Activated naive CD4-positive, alpha-beta T cell treated with anti-CD3 and anti-CD28 coated beads for 36 hours (primary cell): ENCODE data around the gene MALT1. TPM values are rescaled to one million over a fixed set of nuclear protein-coding genes. Genes with fewer than 3 reads are reported as not detected.

Experiments used
- CTCF ChIA-PET: fragments of 350-600 bp; sonication (Branson Sonifier 250); formaldehyde crosslinking; loops from one replicate; lab custom pipeline; 2021; ENCODE audit warnings: antibody characterized with exemption; lab: Charles Lee
- DNase-seq: peaks from one replicate; pipeline ENCODE4 v3.0.0-alpha.2; 2020
- H3K27ac Mint-ChIP-seq: one replicate; pipeline ENCODE4 v1.8.0; 2021; ENCODE audit warnings: mild to moderate bottlenecking, mixed read lengths
- H3K27me3 Mint-ChIP-seq: one replicate; pipeline ENCODE4 v1.8.0; 2021; ENCODE audit warnings: low read depth, mixed read lengths
- H3K36me3 Mint-ChIP-seq: one replicate; pipeline ENCODE4 v1.8.0; 2021; ENCODE audit warnings: low read depth, mixed read lengths
- H3K4me1 Mint-ChIP-seq: one replicate; pipeline ENCODE4 v1.8.0; 2021; ENCODE audit warnings: low read depth, mixed read lengths
- H3K4me3 Mint-ChIP-seq: one replicate; pipeline ENCODE4 v1.8.0; 2021; ENCODE audit warnings: mild to moderate bottlenecking, moderate library complexity, mixed read lengths
- H3K9me3 Mint-ChIP-seq: one replicate; pipeline ENCODE4 v1.8.0; 2021; ENCODE audit warnings: mixed read lengths
- intact Hi-C: fragments of 100-400 bp; cut with micrococcal nuclease; formaldehyde crosslinking; loops from one replicate; pipeline ENCODE4 v1.15.1; 2023
- total RNA-seq, 2 experiments: library from RNA; stranded (reverse); gene quantifications; one replicate each; pipeline ENCODE4 v1.2.3, GENCODE V29; 2021

Gene MALT1
- total RNA-seq, 2 experiments from 2014 or later = 39.7 to 41.0 TPM

DNA sequence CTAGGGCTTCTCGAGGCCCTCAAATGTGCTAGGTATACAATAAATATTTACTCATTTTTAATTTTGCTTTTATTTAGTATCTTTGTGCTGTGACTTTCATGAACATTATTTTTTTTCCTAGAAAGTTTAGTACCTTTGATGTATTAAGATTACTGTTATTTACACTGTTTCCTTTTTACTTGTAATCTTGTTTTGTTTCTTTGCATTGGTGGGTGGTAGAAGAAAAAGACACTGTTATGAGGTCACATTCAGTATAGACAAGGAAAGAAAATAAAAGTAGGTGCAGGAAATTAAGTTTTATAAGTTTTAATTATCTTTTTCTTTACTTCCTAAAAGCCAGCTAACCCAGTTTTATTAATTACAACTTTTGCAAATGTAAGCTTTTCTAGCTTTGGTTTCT lies 23.0 kb downstream of the MALT1 start:
- Mint-ChIP-seq H3K36me3 (peaks cover 49% of the 10 kb centered on the region), H3K9me3 (peaks cover 6% of the 10 kb centered on the region), H3K27me3 (no peaks in the 10 kb centered on the region), H3K27ac (no peak overlapping the region), H3K4me1 (peaks cover 80% of the 10 kb centered on the region), H3K4me3 (no peak overlapping the region)
- CTCF ChIA-PET = interaction anchor here (0.6 kb wide), 1 partner anchor 10 kb away, joined by 3 read pairs; no protein-coding TSS in a partner anchor
- no peak for DNase-seq
- intact Hi-C loops = no loop called here

DNA sequence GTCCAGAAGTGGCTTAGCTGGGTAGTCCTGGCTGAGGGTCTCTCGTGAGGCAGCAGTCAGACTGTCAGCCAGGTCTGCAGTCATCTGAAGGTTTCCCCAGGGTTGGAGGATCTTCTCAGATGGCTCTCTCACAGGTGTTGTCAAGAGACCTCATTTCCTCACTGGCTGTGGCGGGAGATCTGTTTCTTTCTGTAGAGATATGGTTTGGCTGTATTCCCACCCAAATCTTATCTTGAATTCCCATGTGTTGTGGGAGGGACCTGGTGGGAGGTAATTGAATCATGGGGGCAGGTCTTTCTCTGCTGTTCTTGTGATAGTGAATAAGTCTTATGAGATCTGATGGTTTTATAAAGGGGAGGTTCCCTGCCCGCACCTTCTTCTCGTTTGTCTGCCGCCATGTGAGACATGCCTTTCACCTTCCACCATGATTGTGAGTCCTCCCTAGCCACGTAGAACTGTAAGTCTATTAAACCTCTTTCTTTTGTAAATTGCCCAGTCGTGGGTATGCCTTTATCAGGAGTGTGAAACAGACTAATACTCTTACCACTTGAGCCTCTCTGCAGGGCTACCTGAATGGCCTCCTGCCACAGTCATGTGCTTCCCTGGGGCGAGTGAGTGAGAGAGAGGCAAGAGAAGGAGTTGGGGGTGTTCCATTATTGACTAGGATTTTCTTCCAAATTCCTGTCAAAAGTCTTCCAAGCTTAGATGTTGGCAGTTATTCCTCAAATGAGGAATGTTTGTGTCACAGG lies 23.6 kb downstream of the MALT1 start:
- no peak overlapping the region for H3K4me3 Mint-ChIP-seq
- CTCF ChIA-PET = interaction anchor here (0.6 kb wide), 1 partner anchor 11 kb away, joined by 3 read pairs; no protein-coding TSS in a partner anchor

GRCh38 chr18:58695772-58696171 lies 24.5 kb downstream of the MALT1 start:
- H3K36me3 Mint-ChIP-seq = peaks cover 34% of the 10 kb centered on the region

More for the DNA sequence above, 23.6 kb downstream of the MALT1 start:
- H3K27ac Mint-ChIP-seq = peak overlapping the region; percentile 81
- no peak for DNase-seq
- H3K36me3 Mint-ChIP-seq = peaks cover 43% of the 10 kb centered on the region
- no peaks in the 10 kb centered on the region for H3K27me3 Mint-ChIP-seq
- intact Hi-C loops = loop anchor here (1.0 to 5.0 kb wide), 4 partner anchors 67 to 862 kb away; partner anchors contain the start of gene LMAN1
- peaks cover 74% of the 10 kb centered on the region for H3K4me1 Mint-ChIP-seq
- H3K9me3 Mint-ChIP-seq = peaks cover 2% of the 10 kb centered on the region

GRCh38 chr18:58697146-58697545 lies 25.9 kb downstream of the MALT1 start:
- DNase-seq = no peak
- Mint-ChIP-seq H3K9me3 (peaks cover 2% of the 10 kb centered on the region), H3K4me3 (peak overlapping the region; percentile 32), H3K4me1 (peaks cover 67% of the 10 kb centered on the region), H3K27me3 (no peaks in the 10 kb centered on the region), H3K36me3 (peaks cover 39% of the 10 kb centered on the region), H3K27ac (peak overlapping the region; percentile 77)
- CTCF ChIA-PET = interaction anchor here (0.6 to 4.2 kb wide), 6 partner anchors 11 to 67 kb away, joined by 3 to 34 read pairs (median 4); partner anchors contain the start of gene MALT1
- intact Hi-C loops = loop anchor here (1.0 to 5.0 kb wide), 3 partner anchors 65 to 660 kb away; partner anchors contain the start of gene LMAN1

More at GRCh38 chr18:58695772-58696171, 24.5 kb downstream of the MALT1 start:
- Mint-ChIP-seq H3K27ac (peak overlapping the region; percentile 81), H3K9me3 (peaks cover 2% of the 10 kb centered on the region), H3K27me3 (no peaks in the 10 kb centered on the region), H3K4me1 (peaks cover 67% of the 10 kb centered on the region), H3K4me3 (peak overlapping the region; percentile 32)
- peak; percentile 58 for DNase-seq
- intact Hi-C loops = loop anchor here (1.0 to 5.0 kb wide), 9 partner anchors 7 to 862 kb away; partner anchors contain the start of genes LMAN1 and MALT1
- CTCF ChIA-PET = no interaction called here

DNA sequence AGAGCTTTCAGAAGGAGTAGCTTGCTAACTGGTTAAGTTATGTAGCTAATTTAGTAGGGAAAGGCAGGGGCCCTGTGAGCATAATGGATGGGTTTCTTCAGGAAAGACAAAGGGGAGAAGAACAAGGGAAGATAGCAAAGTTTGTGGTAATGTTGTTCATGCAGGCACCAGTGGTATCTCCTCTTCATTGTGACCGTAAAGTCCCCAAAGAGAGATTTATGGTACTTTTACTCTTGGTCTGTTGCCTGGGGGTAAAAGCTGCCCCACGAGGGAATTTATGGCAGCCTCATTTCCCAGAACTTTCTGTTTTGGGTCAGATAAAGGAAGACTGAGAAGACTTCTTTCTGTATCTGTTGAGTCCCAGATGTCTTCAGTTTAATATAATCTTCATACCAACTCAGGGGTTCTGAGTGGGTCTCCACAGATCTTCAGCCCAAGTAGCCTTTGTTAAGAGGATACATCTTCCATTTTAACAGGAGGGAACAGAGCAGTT lies 27.5 kb downstream of the MALT1 start:
- no peaks in the 10 kb centered on the region for H3K27me3 Mint-ChIP-seq
- CTCF ChIA-PET = interaction anchor here (0.7 to 4.2 kb wide), 4 partner anchors 10 to 65 kb away, joined by 3 to 34 read pairs (median 4); partner anchors contain the start of gene MALT1
- H3K4me3 Mint-ChIP-seq = no peak overlapping the region
- intact Hi-C loops = loop anchor here (5.0 kb wide), 2 partner anchors 64 to 659 kb away; partner anchors contain the start of gene LMAN1
- H3K36me3 Mint-ChIP-seq = peaks cover 48% of the 10 kb centered on the region
- H3K9me3 Mint-ChIP-seq = peaks cover 2% of the 10 kb centered on the region
- no peak for DNase-seq
- peaks cover 58% of the 10 kb centered on the region for H3K4me1 Mint-ChIP-seq
- no peak overlapping the region for H3K27ac Mint-ChIP-seq

- H3K27me3 Mint-ChIP-seq = no peaks in the 10 kb centered on the region
- no peak overlapping the region for H3K4me3 Mint-ChIP-seq
- H3K4me1 Mint-ChIP-seq = peaks cover 50% of the 10 kb centered on the region
- no peak overlapping the region for H3K27ac Mint-ChIP-seq
- H3K9me3 Mint-ChIP-seq = peaks cover 2% of the 10 kb centered on the region
- no peak for DNase-seq
- intact Hi-C loops = loop anchor here (5.0 kb wide), 2 partner anchors 63 to 658 kb away; partner anchors contain the start of gene LMAN1
- peaks cover 53% of the 10 kb centered on the region for H3K36me3 Mint-ChIP-seq
- CTCF ChIA-PET = interaction anchor here (1.8 to 4.2 kb wide), 3 partner anchors 10 to 64 kb away, joined by 7 to 34 read pairs (median 8); partner anchors contain the start of gene MALT1
Observed at GRCh38 chr18:58699551-58699950, 28.3 kb downstream of the MALT1 start.

- intact Hi-C loops = no loop called here
Observed at GRCh38 chr18:58700209-58700608, 28.9 kb downstream of the MALT1 start.

DNA sequence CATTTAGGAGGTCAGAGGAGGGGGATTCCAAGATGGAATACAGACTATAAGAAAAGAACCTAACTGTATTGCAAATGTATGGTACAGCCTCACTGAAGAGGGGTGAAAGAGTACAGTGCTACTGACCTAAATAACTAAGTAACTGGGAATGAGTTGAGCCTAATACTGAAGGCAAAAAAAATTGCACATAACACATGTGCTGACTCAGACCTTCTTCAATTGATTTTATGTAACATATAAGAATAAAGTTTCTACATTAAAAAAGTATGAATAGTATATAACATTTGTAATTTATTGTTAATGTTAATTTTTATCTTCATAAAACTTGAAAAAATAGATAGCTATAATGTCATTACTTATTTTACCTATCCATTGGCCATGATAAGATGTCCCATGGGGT lies 41.7 kb downstream of the MALT1 start:
- H3K9me3 Mint-ChIP-seq = no peaks in the 10 kb centered on the region
- no peak overlapping the region for H3K4me3 Mint-ChIP-seq
- intact Hi-C loops = no loop called here
- H3K4me1 Mint-ChIP-seq = peaks cover 45% of the 10 kb centered on the region
- H3K27ac Mint-ChIP-seq = no peak overlapping the region
- no peak for DNase-seq
- H3K27me3 Mint-ChIP-seq = no peaks in the 10 kb centered on the region
- CTCF ChIA-PET = interaction anchor here (1.0 kb wide), 1 partner anchor 51 kb away, joined by 3 read pairs; no protein-coding TSS in a partner anchor
- H3K36me3 Mint-ChIP-seq = peaks cover 34% of the 10 kb centered on the region

More at GRCh38 chr18:58700209-58700608, 28.9 kb downstream of the MALT1 start:
- H3K4me1 Mint-ChIP-seq = peaks cover 44% of the 10 kb centered on the region
- no peak for DNase-seq
- H3K4me3 Mint-ChIP-seq = no peak overlapping the region
- H3K27ac Mint-ChIP-seq = no peak overlapping the region
- H3K36me3 Mint-ChIP-seq = peaks cover 52% of the 10 kb centered on the region
- H3K9me3 Mint-ChIP-seq = no peaks in the 10 kb centered on the region
- CTCF ChIA-PET = interaction anchor here (0.7 to 4.2 kb wide), 4 partner anchors 9 to 64 kb away, joined by 3 to 34 read pairs (median 8); partner anchors contain the start of gene MALT1
- H3K27me3 Mint-ChIP-seq = no peaks in the 10 kb centered on the region

DNA sequence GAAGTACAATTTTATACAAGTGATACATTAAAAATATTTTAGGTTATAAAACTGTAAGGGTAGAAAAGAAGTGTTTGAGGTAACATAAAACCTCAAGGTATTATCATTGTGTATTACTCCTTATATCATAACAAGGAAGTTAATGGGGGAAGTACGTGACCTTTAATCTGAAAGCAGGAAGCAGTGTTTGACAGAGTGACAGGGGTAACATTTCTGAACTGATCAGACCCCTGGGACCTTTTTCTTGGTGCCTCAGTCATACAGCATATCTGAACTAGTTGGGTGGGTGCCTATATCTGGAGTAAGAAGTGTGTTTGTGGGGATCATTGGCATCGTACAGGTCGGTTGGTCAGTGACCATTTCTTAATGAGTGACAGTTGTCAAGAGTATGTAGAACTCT lies 43.0 kb downstream of the MALT1 start:
- no peaks in the 10 kb centered on the region for H3K27me3 Mint-ChIP-seq
- peaks cover 28% of the 10 kb centered on the region for H3K36me3 Mint-ChIP-seq
- no peak for DNase-seq
- peak overlapping the region; percentile 82 for H3K27ac Mint-ChIP-seq
- intact Hi-C loops = loop anchor here (1.0 kb wide), 1 partner anchor 18 kb away; no protein-coding TSS in a partner anchor
- H3K4me3 Mint-ChIP-seq = no peak overlapping the region
- no peaks in the 10 kb centered on the region for H3K9me3 Mint-ChIP-seq
- peaks cover 49% of the 10 kb centered on the region for H3K4me1 Mint-ChIP-seq
- CTCF ChIA-PET = no interaction called here

GRCh38 chr18:58714821-58715220 lies 43.6 kb downstream of the MALT1 start:
- DNase-seq = no peak
- Mint-ChIP-seq H3K36me3 (peaks cover 29% of the 10 kb centered on the region), H3K9me3 (no peaks in the 10 kb centered on the region), H3K4me3 (no peak overlapping the region), H3K27ac (peak overlapping the region; percentile 82), H3K4me1 (peaks cover 52% of the 10 kb centered on the region), H3K27me3 (no peaks in the 10 kb centered on the region)
- intact Hi-C loops = loop anchor here (1.0 kb wide), 1 partner anchor 19 kb away; no protein-coding TSS in a partner anchor
- CTCF ChIA-PET = no interaction called here

DNA sequence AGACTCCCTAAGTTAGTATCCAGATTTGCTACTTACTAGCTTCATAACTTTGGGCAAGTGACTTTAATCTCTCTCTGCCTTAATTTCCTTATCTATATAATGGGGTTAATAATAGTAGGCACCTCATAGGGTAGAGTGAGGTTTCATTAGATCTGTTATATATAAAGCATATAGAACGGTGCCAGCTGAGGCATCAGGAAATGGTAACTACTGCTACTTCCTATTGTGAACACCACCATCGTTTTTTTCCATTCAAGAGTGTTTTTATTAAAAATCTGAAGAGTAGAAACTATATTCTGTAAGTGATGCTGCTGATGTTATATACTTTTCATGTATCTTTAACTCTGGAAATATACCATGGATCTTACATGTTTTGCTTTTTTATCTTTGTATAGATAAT lies 44.3 kb downstream of the MALT1 start:
- Mint-ChIP-seq H3K27me3 (no peaks in the 10 kb centered on the region), H3K27ac (peak overlapping the region; percentile 43), H3K4me3 (no peak overlapping the region), H3K36me3 (peaks cover 31% of the 10 kb centered on the region), H3K4me1 (peaks cover 54% of the 10 kb centered on the region), H3K9me3 (no peaks in the 10 kb centered on the region)
- no peak for DNase-seq
- CTCF ChIA-PET = no interaction called here
- intact Hi-C loops = no loop called here
